ENCODE results near the gene DNAJC1.

Gene DNAJC1

DNA sequence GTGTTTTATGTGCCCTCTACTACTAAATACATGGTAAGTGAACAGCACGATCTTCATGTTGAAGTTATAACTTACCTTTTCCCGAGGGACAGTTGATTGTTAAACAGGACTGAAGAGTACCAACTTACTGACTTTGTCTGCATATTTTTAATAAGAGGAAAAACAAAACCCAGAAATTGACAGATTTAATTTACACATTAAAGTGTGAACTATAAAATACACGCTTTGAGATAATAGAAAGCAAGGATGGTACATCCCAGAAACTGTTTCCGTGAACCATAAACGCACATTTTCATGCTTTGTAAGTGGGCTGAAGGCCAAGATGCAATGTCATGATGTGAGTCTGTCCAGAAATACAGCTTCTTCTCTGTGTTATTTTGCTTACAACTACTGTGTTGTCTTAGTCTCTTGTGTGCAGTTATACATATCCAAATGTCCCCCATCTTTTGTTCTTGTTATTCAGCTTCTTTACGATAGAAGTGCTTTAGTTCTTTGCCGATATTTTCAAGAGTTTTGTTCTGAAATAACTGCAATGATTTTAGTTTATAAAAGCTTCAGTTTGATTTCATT is 279.4 kb downstream of the DNAJC1 start:
- no peak overlapping the region for H3K4me3 ChIP-seq (ENCODE audit: low read depth, low read length)
- H3K9me3 ChIP-seq (ENCODE audit: control insufficient read depth, insufficient read depth, low read depth, low read length), result no peaks in the 10 kb centered on the region
- CTCF ChIA-PET, result interaction anchor here (1.3 kb wide), 2 partner anchors 10 to 228 kb away, joined by 5 to 6 read pairs; no protein-coding TSS in a partner anchor
- no peaks in the 10 kb centered on the region for H3K36me3 ChIP-seq (ENCODE audit: control insufficient read depth in 2 of 2, insufficient read depth in 1 of 2, low read length in 2 of 2)
- peaks cover 32% of the 10 kb centered on the region for H3K4me1 ChIP-seq (ENCODE audit: control insufficient read depth, insufficient read depth, low read length)
- no peak overlapping the region for H3K27ac ChIP-seq (ENCODE audit: extremely low read depth, low read depth, low read length)
- POLR2A ChIA-PET, result interaction anchor here (0.9 to 2.2 kb wide), 5 partner anchors 198 to 445 kb away, joined by 3 to 17 read pairs (median 6); partner anchors contain the start of gene SKIDA1
- TF ChIP-seq HIC1 (tag by site-specific recombination; IDR thresholded peaks at IDR 0.05) (no peak), ZNF585B (tag by site-specific recombination; IDR thresholded peaks at IDR 0.05) (no peak), ZSCAN5A (tag by site-specific recombination; IDR thresholded peaks at IDR 0.05) (no peak), PRDM6 (tag by site-specific recombination; IDR thresholded peaks at IDR 0.05) (peak; percentile 75), FEZF1 (tag by site-specific recombination; IDR thresholded peaks at IDR 0.05) (peak; percentile 11; the same call in 1 of the 2 replicates), ZNF311 (tag by site-specific recombination; IDR thresholded peaks at IDR 0.05; ENCODE audit: borderline replicate concordance) (no peak), ZBTB49 (tag by site-specific recombination; IDR thresholded peaks at IDR 0.05; ENCODE audit: low read depth) (no peak), ZBTB20 (tag by site-specific recombination; IDR thresholded peaks at IDR 0.05) (peak; percentile 81)
- TF ChIP-seq, protein P1, sequence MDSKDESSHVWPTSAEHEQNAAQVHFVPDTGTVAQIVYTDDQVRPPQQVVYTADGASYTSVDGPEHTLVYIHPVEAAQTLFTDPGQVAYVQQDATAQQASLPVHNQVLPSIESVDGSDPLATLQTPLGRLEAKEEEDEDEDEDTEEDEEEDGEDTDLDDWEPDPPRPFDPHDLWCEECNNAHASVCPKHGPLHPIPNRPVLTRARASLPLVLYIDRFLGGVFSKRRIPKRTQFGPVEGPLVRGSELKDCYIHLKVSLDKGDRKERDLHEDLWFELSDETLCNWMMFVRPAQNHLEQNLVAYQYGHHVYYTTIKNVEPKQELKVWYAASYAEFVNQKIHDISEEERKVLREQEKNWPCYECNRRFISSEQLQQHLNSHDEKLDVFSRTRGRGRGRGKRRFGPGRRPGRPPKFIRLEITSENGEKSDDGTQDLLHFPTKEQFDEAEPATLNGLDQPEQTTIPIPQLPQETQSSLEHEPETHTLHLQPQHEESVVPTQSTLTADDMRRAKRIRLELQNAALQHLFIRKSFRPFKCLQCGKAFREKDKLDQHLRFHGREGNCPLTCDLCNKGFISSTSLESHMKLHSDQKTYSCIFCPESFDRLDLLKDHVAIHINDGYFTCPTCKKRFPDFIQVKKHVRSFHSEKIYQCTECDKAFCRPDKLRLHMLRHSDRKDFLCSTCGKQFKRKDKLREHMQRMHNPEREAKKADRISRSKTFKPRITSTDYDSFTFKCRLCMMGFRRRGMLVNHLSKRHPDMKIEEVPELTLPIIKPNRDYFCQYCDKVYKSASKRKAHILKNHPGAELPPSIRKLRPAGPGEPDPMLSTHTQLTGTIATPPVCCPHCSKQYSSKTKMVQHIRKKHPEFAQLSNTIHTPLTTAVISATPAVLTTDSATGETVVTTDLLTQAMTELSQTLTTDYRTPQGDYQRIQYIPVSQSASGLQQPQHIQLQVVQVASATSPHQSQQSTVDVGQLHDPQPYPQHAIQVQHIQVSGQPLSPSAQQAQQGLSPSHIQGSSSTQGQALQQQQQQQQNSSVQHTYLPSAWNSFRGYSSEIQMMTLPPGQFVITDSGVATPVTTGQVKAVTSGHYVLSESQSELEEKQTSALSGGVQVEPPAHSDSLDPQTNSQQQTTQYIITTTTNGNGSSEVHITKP (tag by site-specific recombination; IDR thresholded peaks at IDR 0.05), result peak; percentile 91

DNA sequence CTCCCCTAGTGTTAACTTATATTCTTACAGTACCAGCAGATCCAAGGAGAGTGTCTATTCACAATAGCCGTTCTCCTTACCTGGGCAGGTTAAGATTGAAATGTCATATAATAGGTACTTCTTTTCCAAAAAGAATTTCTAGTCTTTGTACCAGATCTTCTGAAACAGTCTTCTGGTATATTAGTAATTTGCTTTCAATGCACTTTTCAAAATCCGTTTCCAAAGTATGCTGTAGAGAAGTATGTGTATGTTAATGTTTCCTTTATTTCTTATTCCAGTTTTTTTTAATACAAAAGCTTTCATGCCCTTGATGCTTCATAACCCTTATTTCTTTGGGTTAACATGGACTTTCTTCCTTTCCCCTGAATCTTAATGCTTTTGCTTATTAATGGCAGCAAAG is 281.3 kb downstream of the DNAJC1 start:
- Histone ChIP-seq H3K4me3 (ENCODE audit: low read depth, low read length) (no peak overlapping the region), H3K9me3 (ENCODE audit: control insufficient read depth, insufficient read depth, low read depth, low read length) (no peaks in the 10 kb centered on the region), H3K36me3 (ENCODE audit: control insufficient read depth in 2 of 2, insufficient read depth in 1 of 2, low read length in 2 of 2) (peaks cover 0 to 6% of the 10 kb centered on the region in 2 experiments; a peak in 1 of 3 replicates), H3K27ac (ENCODE audit: extremely low read depth, low read depth, low read length) (no peak overlapping the region), H3K4me1 (ENCODE audit: control insufficient read depth, insufficient read depth, low read length) (peaks cover 24% of the 10 kb centered on the region)
- TF ChIP-seq ZNF626 (tag by site-specific recombination; IDR thresholded peaks at IDR 0.05), result no peak
- no peak for TF ChIP-seq ZNF239 (tag by site-specific recombination; IDR thresholded peaks at IDR 0.05)
- TF ChIP-seq ZNF654 (tag by site-specific recombination; IDR thresholded peaks at IDR 0.05; ENCODE audit: low read depth), result no peak
- TF ChIP-seq ZNF785 (tag by site-specific recombination; IDR thresholded peaks at IDR 0.05), result no peak
- no peak for TF ChIP-seq ZNF2 (tag by site-specific recombination; IDR thresholded peaks at IDR 0.05)
- TF ChIP-seq, protein P2, sequence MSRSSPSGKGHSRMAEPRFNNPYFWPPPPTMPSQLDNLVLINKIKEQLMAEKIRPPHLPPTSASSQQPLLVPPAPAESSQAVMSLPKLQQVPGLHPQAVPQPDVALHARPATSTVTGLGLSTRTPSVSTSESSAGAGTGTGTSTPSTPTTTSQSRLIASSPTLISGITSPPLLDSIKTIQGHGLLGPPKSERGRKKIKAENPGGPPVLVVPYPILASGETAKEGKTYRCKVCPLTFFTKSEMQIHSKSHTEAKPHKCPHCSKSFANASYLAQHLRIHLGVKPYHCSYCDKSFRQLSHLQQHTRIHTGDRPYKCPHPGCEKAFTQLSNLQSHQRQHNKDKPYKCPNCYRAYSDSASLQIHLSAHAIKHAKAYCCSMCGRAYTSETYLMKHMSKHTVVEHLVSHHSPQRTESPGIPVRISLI (tag by site-specific recombination; IDR thresholded peaks at IDR 0.05), result no peak
- no peak for TF ChIP-seq ZNF324 (tag by site-specific recombination; IDR thresholded peaks at IDR 0.05)
- ChIA-PET CTCF (interaction anchor here (0.7 kb wide), 1 partner anchor 119 kb away, joined by 3 read pairs; no protein-coding TSS in a partner anchor), POLR2A (no interaction called here)
